WTC11 (cell line): Measurements from ENCODE around the gene PTPRG. TPM values are rescaled to one million over a fixed set of nuclear protein-coding genes. Genes with fewer than 3 reads are reported as not detected.

Source experiments
- ATAC-seq: fragments of 200-7000 bp; cut with Tn5 transposase; 2 replicates; pipeline ENCODE4 v1.10.0; 2021; ENCODE audit warnings: mild to moderate bottlenecking, moderate library complexity
- CTCF ChIA-PET: fragments of 300-600 bp; sonication (Branson Sonifier 250); formaldehyde crosslinking; loops from one replicate; lab custom pipeline; 2021; ENCODE audit warnings: antibody characterized with exemption; lab: Charles Lee
- POLR2A ChIA-PET: fragments of 350-600 bp; sonication (Branson Sonifier 250); formaldehyde crosslinking; loops from one replicate; lab custom pipeline; 2021; ENCODE audit warnings: antibody characterized with exemption; lab: Charles Lee
- DNase-seq: peaks from one replicate; pipeline ENCODE4 v3.0.0; 2021; ENCODE audit warnings: low spot score
- H3K27ac Mint-ChIP-seq: 2 replicates; pipeline ENCODE4 v1.8.0; 2021; ENCODE audit warnings: mixed read lengths
- H3K27me3 Mint-ChIP-seq: 2 replicates; pipeline ENCODE4 v1.8.0; 2021; ENCODE audit warnings: low read depth, mild to moderate bottlenecking, moderate library complexity, mixed read lengths
- H3K36me3 Mint-ChIP-seq: 2 replicates; pipeline ENCODE4 v1.8.0; 2021; ENCODE audit warnings: mixed read lengths
- H3K4me1 Mint-ChIP-seq: 2 replicates; pipeline ENCODE4 v1.8.0; 2022; ENCODE audit warnings: mixed read lengths
- H3K4me3 Mint-ChIP-seq: 2 replicates; pipeline ENCODE4 v1.8.0; 2021; ENCODE audit warnings: mild to moderate bottlenecking, moderate library complexity, mixed read lengths
- H3K9me3 Mint-ChIP-seq: 2 replicates; pipeline ENCODE4 v1.8.0; 2021; ENCODE audit warnings: mixed read lengths
- ATF1 ChIP-seq: sonication (generic); formaldehyde crosslinking; IDR thresholded peaks from 2 replicates; pipeline ENCODE4 v1.8.1; 2023; ENCODE audit warnings: mild to moderate bottlenecking, moderate library complexity, missing genetic modification reagents
- CTCF ChIP-seq: fragments of 200-600 bp; IDR thresholded peaks from 2 replicates; pipeline ENCODE4 v1.8.0; 2022; ENCODE audit warnings: antibody characterized with exemption
- E2F1 ChIP-seq: sonication (generic); formaldehyde crosslinking; IDR thresholded peaks from 2 replicates; pipeline ENCODE4 v1.8.0; 2022; ENCODE audit warnings: mild to moderate bottlenecking, missing genetic modification reagents
- E2F4 ChIP-seq: sonication (generic); formaldehyde crosslinking; IDR thresholded peaks from 2 replicates; pipeline ENCODE4 v1.8.1; 2022; ENCODE audit warnings: low read depth, mild to moderate bottlenecking, moderate library complexity, missing genetic modification reagents, borderline replicate concordance
- E2F5 ChIP-seq: sonication (generic); formaldehyde crosslinking; IDR thresholded peaks from 2 replicates; pipeline ENCODE4 v1.8.1; 2022; ENCODE audit warnings: mild to moderate bottlenecking, moderate library complexity, missing genetic modification reagents
- ESRRA ChIP-seq: sonication (generic); formaldehyde crosslinking; IDR thresholded peaks from 2 replicates; pipeline ENCODE4 v1.8.1; 2022; ENCODE audit warnings: mild to moderate bottlenecking, missing genetic modification reagents, borderline replicate concordance
- FOXJ3 ChIP-seq: sonication (generic); formaldehyde crosslinking; IDR thresholded peaks from 2 replicates; pipeline ENCODE4 v1.9.0; 2021; ENCODE audit warnings: missing genetic modification reagents, mild to moderate bottlenecking, borderline replicate concordance
- FOXK1 ChIP-seq: sonication (generic); formaldehyde crosslinking; IDR thresholded peaks from 2 replicates; pipeline ENCODE4 v1.8.0; 2022; ENCODE audit warnings: mild to moderate bottlenecking, moderate library complexity, missing genetic modification reagents
- FOXP4 ChIP-seq: sonication (generic); formaldehyde crosslinking; IDR thresholded peaks from 2 replicates; pipeline ENCODE4 v1.8.0; 2022; ENCODE audit warnings: mild to moderate bottlenecking, missing genetic modification reagents
- GTF2I ChIP-seq: fragments of 250-450 bp; sonication (Bioruptor Pico); conservative IDR thresholded peaks from 2 replicates; pipeline ENCODE4 v1.4.0; 2021; ENCODE audit warnings: mild to moderate bottlenecking
- HMGA2 ChIP-seq: fragments of 250-450 bp; sonication (Bioruptor Pico); IDR thresholded peaks from 2 replicates; pipeline ENCODE4 v1.4.0; 2021; ENCODE audit warnings: mild to moderate bottlenecking, moderate library complexity
- JAZF1 ChIP-seq: fragments of 250-450 bp; sonication (Bioruptor Pico); IDR thresholded peaks from 2 replicates; pipeline ENCODE4 v1.9.0; 2021; ENCODE audit warnings: moderate library complexity, mild to moderate bottlenecking, inconsistent platforms
- MLX ChIP-seq: sonication (generic); formaldehyde crosslinking; IDR thresholded peaks from 2 replicates; pipeline ENCODE4 v1.8.1; 2023; ENCODE audit warnings: mild to moderate bottlenecking, missing genetic modification reagents, moderate library complexity
- NFATC4 ChIP-seq: fragments of 250-450 bp; sonication (Bioruptor Pico); IDR thresholded peaks from 2 replicates; pipeline ENCODE4 v1.9.0; 2021; ENCODE audit warnings: mild to moderate bottlenecking
- NR2C2 ChIP-seq: sonication (generic); formaldehyde crosslinking; IDR thresholded peaks from 2 replicates; pipeline ENCODE4 v1.8.0; 2022; ENCODE audit warnings: mild to moderate bottlenecking, missing genetic modification reagents
- PRRX2 ChIP-seq: fragments of 250-450 bp; sonication (Bioruptor Pico); IDR thresholded peaks from 2 replicates; pipeline ENCODE4 v1.8.0; 2021; ENCODE audit warnings: mild to moderate bottlenecking
- RELA ChIP-seq: sonication (generic); formaldehyde crosslinking; IDR thresholded peaks from 2 replicates; pipeline ENCODE4 v1.8.1; 2022; ENCODE audit warnings: missing genetic modification reagents, mild to moderate bottlenecking, borderline replicate concordance
- RORB ChIP-seq: fragments of 250-450 bp; sonication (Bioruptor Pico); IDR thresholded peaks from 2 replicates; pipeline ENCODE4 v1.9.0; 2021; ENCODE audit warnings: mild to moderate bottlenecking
- TP53 ChIP-seq: sonication (generic); formaldehyde crosslinking; IDR thresholded peaks from 2 replicates; pipeline ENCODE4 v1.8.1; 2023; ENCODE audit warnings: mild to moderate bottlenecking, missing genetic modification reagents
- ZNF121 ChIP-seq: sonication (generic); formaldehyde crosslinking; IDR thresholded peaks from 2 replicates; pipeline ENCODE4 v1.8.0; 2023; ENCODE audit warnings: missing genetic modification reagents
- ZNF532 ChIP-seq: fragments of 250-450 bp; sonication (Bioruptor Pico); IDR thresholded peaks from 2 replicates; pipeline ENCODE4 v1.9.0; 2021; ENCODE audit warnings: mild to moderate bottlenecking, borderline replicate concordance
- ZNF671 ChIP-seq: fragments of 250-450 bp; sonication (Bioruptor Pico); IDR thresholded peaks from 2 replicates; pipeline ENCODE4 v1.8.0; 2021; ENCODE audit warnings: mild to moderate bottlenecking
- total RNA-seq: library from RNA; stranded (reverse); gene quantifications from 3 replicates; pipeline ENCODE4 v1.2.3, GENCODE V29; 2021

Gene PTPRG
- total RNA-seq, 1 experiment from 2014 or later = 106 TPM

GRCh38 chr3:62228467-62228866, 667.1 kb downstream of the PTPRG start:
- ATAC-seq = no peak
- CTCF ChIA-PET = interaction anchor here (0.7 to 2.8 kb wide), 7 partner anchors 18 to 1883 kb away, joined by 3 to 10 read pairs (median 3); no protein-coding TSS in a partner anchor
- peaks cover 17% of the 10 kb centered on the region for H3K36me3 Mint-ChIP-seq

GRCh38 chr3:62229211-62229610, 667.8 kb downstream of the PTPRG start:
- Mint-ChIP-seq H3K4me3 (no peak overlapping the region), H3K27me3 (no peaks in the 10 kb centered on the region), H3K9me3 (no peaks in the 10 kb centered on the region), H3K27ac (no peak overlapping the region), H3K4me1 (peaks cover 31% of the 10 kb centered on the region), H3K36me3 (peaks cover 17% of the 10 kb centered on the region)
- ChIA-PET CTCF (interaction anchor here (0.7 to 2.8 kb wide), 11 partner anchors 8 to 699 kb away, joined by 3 to 10 read pairs (median 3); no protein-coding TSS in a partner anchor), POLR2A (interaction anchor here (0.7 kb wide), 1 partner anchor 79 kb away, joined by 3 read pairs; no protein-coding TSS in a partner anchor)
- TF ChIP-seq JAZF1 (CRISPR knock-in tag) (no peak), MLX (CRISPR knock-in tag) (no peak), HMGA2 (no peak), RELA (no peak), GTF2I (CRISPR knock-in tag) (no peak), FOXK1 (CRISPR knock-in tag) (no peak), RORB (CRISPR knock-in tag) (no peak), NFATC4 (CRISPR knock-in tag) (no peak), E2F5 (CRISPR knock-in tag) (no peak), FOXP4 (CRISPR knock-in tag) (no peak), ATF1 (no peak), ZNF121 (CRISPR knock-in tag) (no peak), NR2C2 (CRISPR knock-in tag) (no peak)
- ATAC-seq = no peak
- DNase-seq = peak; percentile 24

More at GRCh38 chr3:62228467-62228866, 667.1 kb downstream of the PTPRG start:
- POLR2A ChIA-PET = no interaction called here
- no peak for TF ChIP-seq E2F4 (CRISPR knock-in tag)
- TF ChIP-seq E2F1 (CRISPR knock-in tag) = no peak
- TF ChIP-seq PRRX2 (CRISPR knock-in tag) = no peak
- TF ChIP-seq FOXK1 (CRISPR knock-in tag) = no peak
- TF ChIP-seq ZNF671 = no peak
- TF ChIP-seq ATF1 = no peak
- no peak for DNase-seq
- no peaks in the 10 kb centered on the region for H3K9me3 Mint-ChIP-seq
- no peak overlapping the region for H3K27ac Mint-ChIP-seq
- no peak overlapping the region for H3K4me3 Mint-ChIP-seq
- H3K27me3 Mint-ChIP-seq = no peaks in the 10 kb centered on the region
- peaks cover 30% of the 10 kb centered on the region for H3K4me1 Mint-ChIP-seq

GRCh38 chr3:62229908-62230307, 668.5 kb downstream of the PTPRG start:
- ChIA-PET CTCF (interaction anchor here (0.9 to 2.8 kb wide), 5 partner anchors 7 to 42 kb away, joined by 3 to 10 read pairs (median 5); no protein-coding TSS in a partner anchor), POLR2A (no interaction called here)
- Mint-ChIP-seq H3K4me3 (no peak overlapping the region), H3K27ac (no peak overlapping the region), H3K9me3 (no peaks in the 10 kb centered on the region), H3K36me3 (peaks cover 17% of the 10 kb centered on the region), H3K27me3 (no peaks in the 10 kb centered on the region), H3K4me1 (peaks cover 27% of the 10 kb centered on the region)
- ATAC-seq (no peak; the same call in 1 of the 2 replicates), DNase-seq (no peak)
- no peak for TF ChIP-seq ESRRA (CRISPR knock-in tag)
- no peak for TF ChIP-seq ZNF532 (CRISPR knock-in tag)
- 0 out of 2 replicates have a peak, but pooled peaks have one; percentile 33 for TF ChIP-seq CTCF
- TF ChIP-seq FOXJ3 (CRISPR knock-in tag) = no peak
- no peak for TF ChIP-seq TP53 (CRISPR knock-in tag)
